Measurements from ENCODE around the gene SCRN2.

SCRN2 gene

GRCh38 chr17:47872019-47872650 is 31.1 kb upstream of the SCRN2 start:
- DNase-seq (ENCODE audit: low read depth), result no peak

GRCh38 chr17:47871048-47871447 is 30.0 kb upstream of the SCRN2 start:
- no peak for DNase-seq (ENCODE audit: low read depth)

- DNase-seq (ENCODE audit: low read depth), result no peak
These were observed 29.0 kb upstream of the SCRN2 start for GRCh38 chr17:47870056-47870455.

- DNase-seq (ENCODE audit: low read depth), result no peak
These were observed 28.0 kb upstream of the SCRN2 start for GRCh38 chr17:47869114-47869513.

GRCh38 chr17:47867813-47868533 is 26.9 kb upstream of the SCRN2 start:
- DNase-seq (ENCODE audit: low read depth), result no peak

GRCh38 chr17:47866941-47867340 is 25.9 kb upstream of the SCRN2 start:
- no peak for DNase-seq (ENCODE audit: low read depth)

- DNase-seq (ENCODE audit: low read depth), result no peak
These were observed 23.7 kb upstream of the SCRN2 start for GRCh38 chr17:47864791-47865216.

GRCh38 chr17:47862621-47863440 is 21.8 kb upstream of the SCRN2 start:
- peak; percentile 74 for DNase-seq (ENCODE audit: low read depth)

- DNase-seq (ENCODE audit: low read depth), result no peak
These were observed 19.3 kb upstream of the SCRN2 start for GRCh38 chr17:47860386-47860785.

GRCh38 chr17:47857551-47858455 is 16.7 kb upstream of the SCRN2 start:
- no peak for DNase-seq (ENCODE audit: low read depth)

GRCh38 chr17:47856830-47857229 is 15.8 kb upstream of the SCRN2 start:
- DNase-seq (ENCODE audit: low read depth), result no peak

- no peak for DNase-seq (ENCODE audit: low read depth)
These were observed 14.7 kb upstream of the SCRN2 start for GRCh38 chr17:47855737-47856136.

- DNase-seq (ENCODE audit: low read depth), result no peak
These were observed 12.5 kb upstream of the SCRN2 start for GRCh38 chr17:47853616-47854015.

- DNase-seq (ENCODE audit: low read depth), result no peak
These were observed 11.3 kb upstream of the SCRN2 start for GRCh38 chr17:47852113-47852949.

- no peak for DNase-seq (ENCODE audit: low read depth)
These were observed 10.7 kb upstream of the SCRN2 start for GRCh38 chr17:47851764-47852112.

GRCh38 chr17:47850692-47851573 is 9.9 kb upstream of the SCRN2 start, which contains the start of gene SP6:
Gene SP6 (minus strand): TSS chr17:47851163. CDS start chr17:47848429, 2,734 bp downstream.
- peak; percentile 48 for DNase-seq (ENCODE audit: low read depth)

- no peak for DNase-seq (ENCODE audit: low read depth)
These were observed 9.3 kb upstream of the SCRN2 start for GRCh38 chr17:47850373-47850691.

- no peak for DNase-seq (ENCODE audit: low read depth)
These were observed 7.1 kb upstream of the SCRN2 start for GRCh38 chr17:47848198-47848513.

- DNase-seq (ENCODE audit: low read depth), result peak; percentile 25
These were observed 6.5 kb upstream of the SCRN2 start for GRCh38 chr17:47847341-47848197.

Measured in iris pigment epithelial cell (primary cell).